Left ventricle myocardium superior (tissue), 1 donor: ENCODE data around the gene IFI27L1. TPM values are rescaled to one million over a fixed set of nuclear protein-coding genes. Genes with fewer than 3 reads are reported as not detected.

ENCODE experiments used
- ATAC-seq: fragments of 200-7000 bp; cut with Tn5 transposase; one replicate; pipeline ENCODE4 v1.9.1; 2020; ENCODE audit warnings: mild to moderate bottlenecking, moderate library complexity
- DNase-seq: peaks from one replicate; pipeline ENCODE4 v3.0.0-alpha.2; 2020
- intact Hi-C: fragments of 100-400 bp; cut with micrococcal nuclease; formaldehyde crosslinking; loops from one replicate; pipeline ENCODE4 v1.11.0; 2022
- long read RNA-seq: library from polyadenylated mRNA; unstranded; transcript quantifications from one replicate; pipeline ENCODE4 v2.0.0, GENCODE V29; 2021
- total RNA-seq: library from RNA; stranded (reverse); fragmentation: NEBNext Ultra II Directional; extraction: Animal tissue kit (Norgen Biotek cat#: 25700); gene quantifications from one replicate; pipeline ENCODE4 v1.2.1, GENCODE V29; 2021
- donor health status: DM: no; HTN: yes; CAD: no; lungs with severe emphysema.

The IFI27L1 gene, protein sequence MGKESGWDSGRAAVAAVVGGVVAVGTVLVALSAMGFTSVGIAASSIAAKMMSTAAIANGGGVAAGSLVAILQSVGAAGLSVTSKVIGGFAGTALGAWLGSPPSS
- total RNA-seq: 9.7 TPM
- long read RNA-seq, partial matches to known transcripts: 0 of 1 reads
- long read RNA-seq, other reads (novel, unspliced or antisense): 0 of 1 reads

DNA sequence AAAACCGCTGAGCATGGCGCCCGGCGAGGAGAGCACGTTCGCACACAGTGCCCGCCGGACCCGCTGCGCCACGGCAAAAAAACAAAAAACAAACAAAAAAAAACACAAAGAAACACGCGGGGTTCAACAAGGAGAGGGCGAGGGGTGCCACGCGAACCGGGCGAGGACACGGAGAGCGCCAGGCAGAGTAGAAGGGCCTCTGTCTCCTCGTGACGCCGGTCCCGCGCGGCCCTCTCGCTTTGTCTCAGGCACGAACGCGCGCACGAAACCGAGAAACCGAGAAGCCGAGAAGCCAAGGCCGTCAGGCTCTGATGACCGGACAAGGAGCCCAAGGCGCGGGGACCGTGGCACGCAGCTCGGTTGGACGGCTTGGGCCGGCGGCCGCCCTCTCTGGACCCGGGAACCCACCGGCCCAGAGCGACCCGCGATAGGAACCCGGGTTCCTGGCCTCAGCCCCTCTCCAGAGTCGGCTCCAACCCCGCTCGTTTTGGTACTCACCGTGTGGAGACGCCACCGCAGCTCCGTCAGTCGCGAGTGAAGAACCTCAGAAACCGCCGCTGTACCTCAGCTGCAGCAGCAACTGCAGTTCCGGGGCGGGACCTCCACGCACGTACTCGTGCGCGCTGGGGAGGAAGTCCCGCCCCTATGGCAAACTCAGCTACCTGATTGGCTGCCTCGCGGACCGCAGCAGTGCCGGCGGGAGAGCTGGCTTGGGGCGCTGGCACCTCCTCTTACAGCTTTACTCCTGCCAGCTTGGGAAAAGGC is at the start of gene IFI27L1, which contains the start of gene DDX24:
Gene IFI27L1, plus strand, starts transcription at position 690 of the 765 bp plus-strand sequence. CDS start 15,628 bp downstream, outside the sequence.
Gene DDX24, minus strand, starts transcription at position 582 of the 765 bp plus-strand sequence. CDS start 1,460 bp downstream, outside the sequence.
- intact Hi-C loops: no loop called here
- ATAC-seq: peak; percentile 100
- DNase-seq: peak; percentile 98

DNA sequence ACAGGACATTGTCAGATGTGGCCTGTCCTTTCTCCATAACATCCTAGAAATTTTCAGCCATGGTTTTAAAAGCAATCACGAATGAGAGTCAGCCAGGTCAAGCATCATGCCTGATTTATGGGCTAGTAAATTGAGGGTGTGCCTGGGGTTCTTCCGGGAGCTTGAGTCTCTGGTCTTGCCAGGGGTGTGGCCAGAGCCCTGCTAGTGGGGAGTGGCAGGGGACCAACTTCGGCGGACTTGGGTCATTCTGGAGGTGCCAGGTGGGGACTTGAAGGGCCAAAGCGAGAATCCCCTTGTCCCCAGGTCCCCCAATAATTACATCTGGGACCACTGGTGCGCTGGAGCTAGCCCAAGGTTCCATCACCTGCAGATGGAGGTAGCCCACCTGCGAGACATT is 49.2 kb upstream of the IFI27L1 start:
- intact Hi-C loops: no loop called here
- ATAC-seq (no peak), DNase-seq (no peak)

DNA sequence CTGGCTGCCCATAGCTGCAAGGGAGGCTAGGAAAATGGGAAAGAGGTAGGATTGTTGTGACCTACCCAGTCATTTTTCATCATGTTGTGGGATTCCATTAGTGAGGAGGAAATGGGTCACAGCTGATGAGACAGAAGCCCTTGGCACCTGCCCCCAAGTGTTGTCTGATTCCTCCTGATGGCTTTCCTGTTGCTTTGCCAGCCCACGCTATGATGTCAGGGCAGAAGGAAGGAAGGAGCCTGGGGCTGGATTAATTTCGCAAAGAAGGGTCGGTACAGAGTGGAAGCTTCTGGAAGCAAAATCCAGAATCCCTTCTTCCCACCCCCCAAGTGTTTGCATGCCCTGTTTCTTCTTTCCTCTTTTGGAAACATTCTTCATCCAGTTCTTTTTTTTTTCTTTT is 46.2 kb upstream of the IFI27L1 start:
- intact Hi-C loops: no loop called here
- no peak for ATAC-seq
- DNase-seq: no peak

DNA sequence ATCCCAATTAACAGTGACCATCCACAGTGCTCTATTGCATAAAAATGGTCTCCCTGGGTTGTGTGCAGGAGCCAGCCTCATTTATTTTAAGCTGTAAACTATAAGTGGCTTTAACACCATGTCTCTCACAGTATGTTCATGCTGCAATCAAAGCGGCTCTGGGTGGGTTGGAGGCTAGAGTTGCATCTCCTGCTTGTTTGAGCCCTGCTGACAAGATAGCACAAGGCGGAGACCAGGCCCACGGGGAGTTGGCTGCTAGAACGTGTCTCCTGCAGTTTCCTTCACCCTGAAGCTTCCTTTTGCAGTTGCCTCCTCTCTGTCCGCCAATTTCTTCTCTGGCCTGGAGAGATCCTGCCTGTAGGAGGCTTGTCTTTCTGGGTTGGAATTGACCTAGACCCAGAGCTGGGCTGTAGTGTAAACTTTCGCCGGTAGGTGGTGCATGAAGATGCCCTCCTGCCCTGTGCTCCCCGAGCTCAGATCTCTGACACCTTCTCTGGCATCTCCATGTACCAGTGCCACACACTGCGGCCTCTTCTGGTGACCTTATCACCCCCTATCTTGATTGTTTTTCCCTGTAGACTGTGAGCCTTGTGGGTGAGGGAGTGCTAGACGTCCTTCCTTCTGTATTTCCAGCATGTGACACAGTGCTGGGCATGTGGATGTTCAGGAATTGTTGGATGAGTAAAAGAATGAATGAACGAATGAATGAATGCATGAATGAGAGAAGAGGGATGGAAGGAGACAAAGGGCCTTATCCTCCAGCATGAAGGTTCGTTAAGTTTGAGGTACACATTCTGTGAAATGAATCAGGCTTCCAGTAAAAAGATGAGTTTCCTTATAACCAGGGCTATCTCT is 44.6 kb upstream of the IFI27L1 start:
- intact Hi-C loops: loop anchor here (2.0 kb wide), 1 partner anchor 100 kb away; no protein-coding TSS in a partner anchor
- DNase-seq (peak; percentile 78), ATAC-seq (peak; percentile 93)

DNA sequence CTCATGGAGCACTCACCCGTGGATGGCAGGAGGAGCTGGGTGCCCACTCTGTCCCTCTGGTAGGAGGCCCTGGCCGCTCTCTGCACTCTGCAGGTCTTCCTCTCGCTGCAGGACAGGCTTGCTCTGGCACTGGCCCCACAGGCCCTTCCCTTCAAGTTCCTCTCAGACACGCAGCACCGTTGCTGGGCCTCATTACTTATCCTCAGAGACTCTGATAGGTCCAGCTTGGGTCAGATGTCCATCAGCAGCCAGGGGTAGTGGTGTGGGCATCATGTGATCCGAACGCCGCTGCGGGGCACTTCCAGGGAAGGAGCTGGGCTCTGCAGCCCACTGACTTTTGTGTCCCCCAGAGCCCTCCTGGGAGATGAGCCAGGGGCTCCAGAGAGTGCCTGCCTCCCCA is 43.2 kb upstream of the IFI27L1 start:
- intact Hi-C loops: loop anchor here (2.0 kb wide), 1 partner anchor 99 kb away; no protein-coding TSS in a partner anchor
- no peak for ATAC-seq

DNA sequence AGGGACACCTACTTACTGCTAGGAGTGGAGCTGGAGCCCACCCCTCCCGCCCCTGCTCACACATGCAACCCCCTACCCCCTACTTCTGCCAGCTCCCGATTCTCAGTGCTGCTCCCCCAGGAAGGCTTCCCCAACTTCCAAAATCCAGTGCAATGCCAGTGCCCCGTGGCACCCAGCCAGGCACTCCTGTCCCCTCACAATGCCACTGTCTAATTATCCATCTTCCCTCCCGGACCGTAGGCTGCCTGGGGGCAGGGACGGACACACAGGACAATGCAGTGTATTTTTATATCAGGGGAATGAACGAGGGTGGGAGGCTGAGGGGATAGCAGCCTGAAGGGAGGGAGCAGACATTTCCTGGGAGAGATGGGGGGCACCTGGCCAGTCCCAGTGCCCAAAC is 42.6 kb upstream of the IFI27L1 start:
- DNase-seq (no peak), ATAC-seq (no peak)
- intact Hi-C loops: no loop called here

More for the DNA sequence above, 43.2 kb upstream of the IFI27L1 start:
- no peak for DNase-seq

DNA sequence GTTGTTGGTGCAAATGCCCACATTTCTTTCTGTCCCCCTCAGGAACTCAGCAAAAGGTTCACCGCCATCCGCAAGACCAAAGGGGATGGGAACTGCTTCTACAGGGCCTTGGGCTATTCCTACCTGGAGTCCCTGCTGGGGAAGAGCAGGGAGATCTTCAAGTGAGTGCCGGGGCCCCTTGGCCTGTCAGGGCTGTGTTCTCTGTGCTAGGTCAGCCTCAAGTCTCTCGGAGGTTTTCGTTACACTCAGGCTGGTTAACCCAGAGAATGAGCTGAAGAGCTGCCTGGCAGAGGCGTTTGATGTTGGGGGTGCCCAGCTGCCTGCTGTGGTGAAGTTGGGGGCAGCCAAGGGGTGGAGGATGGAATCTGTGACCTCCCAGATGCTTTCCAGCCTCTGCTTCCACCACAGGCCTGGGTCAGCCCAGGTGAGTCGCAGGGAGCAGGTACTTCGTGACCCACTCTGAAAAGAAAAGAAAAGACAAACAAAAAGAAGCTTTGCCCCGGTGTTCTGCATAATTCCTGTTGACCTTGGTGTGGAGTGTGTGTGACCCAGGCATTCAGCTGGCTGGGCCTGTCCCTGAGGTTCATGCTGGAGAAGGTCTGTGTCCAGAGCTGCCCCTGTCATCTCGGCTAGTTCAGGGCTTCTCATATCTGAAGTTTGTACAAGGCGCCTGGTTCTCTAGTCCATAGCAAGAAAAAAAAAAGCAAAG is 42.0 kb upstream of the IFI27L1 start:
- intact Hi-C loops: no loop called here
- ATAC-seq (no peak), DNase-seq (no peak)

DNA sequence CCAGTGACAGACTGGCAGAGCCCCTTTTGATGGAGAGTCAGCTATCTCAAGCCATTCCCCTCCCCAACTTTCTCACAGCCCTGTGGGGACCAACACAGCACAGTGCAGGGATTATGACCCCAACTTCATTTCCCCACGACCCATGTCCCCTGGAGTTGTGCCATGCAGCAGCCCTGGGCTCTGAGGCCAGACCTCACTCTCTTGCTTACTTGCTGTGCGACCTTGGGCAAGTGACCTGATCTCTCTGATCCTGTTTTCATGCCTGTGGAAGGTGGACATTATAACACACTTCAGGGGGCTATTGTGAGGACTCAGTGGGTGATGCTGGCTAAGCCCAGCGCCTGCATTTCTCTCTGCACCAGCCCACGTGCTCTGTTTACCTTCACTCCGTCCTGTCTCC is 40.9 kb upstream of the IFI27L1 start:
- no peak for ATAC-seq
- DNase-seq: no peak
- intact Hi-C loops: no loop called here

DNA sequence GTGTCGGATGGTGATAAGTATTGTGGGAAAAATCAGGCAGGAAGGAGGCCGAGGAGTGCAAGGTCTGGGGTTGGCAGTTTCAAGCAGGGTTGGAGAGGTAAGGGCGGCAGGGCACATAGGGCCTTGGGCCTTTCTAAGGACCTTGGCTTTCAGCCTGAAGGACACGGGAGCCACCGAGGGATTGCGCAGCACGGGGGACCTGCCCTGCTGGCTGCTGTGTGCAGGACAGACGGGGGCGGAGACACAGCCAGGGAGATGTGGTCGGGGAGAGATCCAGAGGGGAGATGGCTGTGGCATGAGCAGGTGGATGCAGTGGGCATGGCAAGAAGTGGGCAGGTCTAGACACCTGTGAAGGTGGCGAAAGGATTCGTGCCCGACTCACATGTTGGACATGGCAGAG is 40.3 kb upstream of the IFI27L1 start:
- intact Hi-C loops: no loop called here
- DNase-seq (no peak), ATAC-seq (no peak)

DNA sequence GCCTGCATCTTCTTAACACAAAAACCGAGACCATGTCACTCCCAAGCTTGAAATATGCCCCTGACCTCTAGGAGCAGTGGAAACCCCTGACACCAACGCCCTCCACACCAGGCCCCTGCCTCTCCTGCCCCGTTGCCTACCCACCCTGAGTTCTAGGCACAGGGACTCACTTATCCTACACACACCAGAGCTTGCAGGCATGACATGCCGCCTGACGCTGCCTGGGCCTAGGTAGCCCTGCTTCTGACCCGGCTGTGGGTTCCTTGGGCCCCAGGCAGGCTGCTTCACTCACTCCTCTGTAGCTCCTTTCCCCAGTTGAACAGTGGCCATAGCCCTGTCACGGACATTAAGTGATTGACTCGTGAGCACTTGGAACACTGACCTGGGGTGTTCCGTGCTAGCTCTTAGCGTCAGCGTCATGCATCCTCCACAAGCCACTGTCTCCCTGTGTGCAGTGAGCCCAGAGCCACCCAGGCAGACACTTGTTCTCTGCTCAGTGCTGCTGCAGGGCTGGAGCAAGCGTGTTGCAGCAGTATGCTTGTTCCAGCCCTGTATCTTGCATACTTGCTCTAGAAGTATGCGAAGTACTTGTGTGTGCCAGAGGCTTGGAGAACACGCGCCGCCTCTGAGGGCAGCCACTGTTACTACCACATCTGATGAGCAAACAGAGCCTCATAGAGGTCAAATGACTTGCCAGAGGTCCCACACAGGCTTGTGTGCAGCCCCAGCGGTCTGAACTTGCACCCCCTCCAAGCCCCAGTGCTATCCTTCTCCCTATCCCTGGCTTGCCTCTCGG is 39.4 kb upstream of the IFI27L1 start:
- intact Hi-C loops: no loop called here
- DNase-seq (peak; percentile 78), ATAC-seq (peak; percentile 89)

DNA sequence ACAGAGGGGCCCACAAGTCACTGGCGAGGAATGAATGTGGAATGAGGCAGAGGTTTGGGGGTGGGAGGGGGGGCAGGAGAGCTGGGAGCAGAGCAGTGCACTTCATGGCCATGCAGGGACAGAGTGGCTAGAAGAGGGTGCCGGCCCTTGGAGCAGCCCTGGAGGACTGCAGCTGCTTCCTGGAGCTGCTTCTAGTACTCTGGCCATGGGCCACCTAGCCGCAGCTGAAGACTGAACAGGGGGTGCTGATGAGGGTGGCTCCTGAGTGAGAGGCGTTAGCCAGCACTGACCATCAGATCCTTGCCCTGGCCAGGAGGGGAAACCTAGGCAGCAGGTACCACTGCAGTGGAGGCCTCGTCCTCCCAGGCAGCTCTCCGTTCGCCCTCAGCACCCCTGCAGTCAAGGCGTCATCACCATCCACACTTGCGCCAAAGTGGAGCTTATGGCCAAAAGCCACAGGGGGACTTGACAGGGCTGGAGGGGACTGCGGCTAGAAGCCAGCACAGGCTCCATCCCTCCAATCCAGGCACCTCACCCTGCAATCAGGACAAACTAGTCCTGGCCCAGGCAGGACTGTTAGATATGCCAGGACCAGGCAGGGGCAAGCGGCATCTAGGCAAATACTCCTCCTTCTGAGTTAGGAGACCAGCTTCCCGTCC is 38.5 kb upstream of the IFI27L1 start:
- intact Hi-C loops: no loop called here
- DNase-seq (no peak), ATAC-seq (peak; percentile 43)

DNA sequence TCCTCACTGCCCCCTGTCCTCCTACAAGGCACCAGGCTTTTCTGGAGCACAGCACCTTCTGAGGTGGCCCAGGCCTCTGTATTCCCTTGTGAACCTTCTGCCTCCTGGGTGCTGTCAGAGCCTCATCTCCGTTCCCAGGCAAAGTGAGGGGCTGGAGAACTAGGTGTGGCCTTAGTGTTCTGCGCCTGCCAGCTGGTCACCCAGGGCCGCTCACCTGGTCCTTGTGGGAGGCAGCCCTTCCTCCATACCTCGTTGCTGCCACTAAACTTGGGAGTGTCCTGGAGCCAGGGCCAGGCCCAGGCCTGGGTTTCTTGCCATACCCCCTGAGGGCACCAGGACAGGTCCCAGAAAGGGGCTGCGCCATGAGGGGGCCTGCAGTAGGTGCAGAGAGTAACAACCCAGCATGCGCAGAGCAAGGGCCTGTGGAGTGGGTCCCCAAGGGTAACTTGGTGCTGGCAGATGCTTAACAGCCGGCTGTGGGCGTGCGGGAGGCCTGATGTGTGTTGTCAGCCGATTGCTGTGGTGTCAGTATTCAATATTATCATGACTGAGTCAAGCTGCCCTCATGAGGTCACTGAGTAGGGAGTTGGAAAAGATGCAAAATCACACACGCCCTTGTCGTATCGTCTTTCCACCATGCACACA is 37.9 kb upstream of the IFI27L1 start:
- intact Hi-C loops: no loop called here
- ATAC-seq (peak; percentile 15), DNase-seq (no peak)

DNA sequence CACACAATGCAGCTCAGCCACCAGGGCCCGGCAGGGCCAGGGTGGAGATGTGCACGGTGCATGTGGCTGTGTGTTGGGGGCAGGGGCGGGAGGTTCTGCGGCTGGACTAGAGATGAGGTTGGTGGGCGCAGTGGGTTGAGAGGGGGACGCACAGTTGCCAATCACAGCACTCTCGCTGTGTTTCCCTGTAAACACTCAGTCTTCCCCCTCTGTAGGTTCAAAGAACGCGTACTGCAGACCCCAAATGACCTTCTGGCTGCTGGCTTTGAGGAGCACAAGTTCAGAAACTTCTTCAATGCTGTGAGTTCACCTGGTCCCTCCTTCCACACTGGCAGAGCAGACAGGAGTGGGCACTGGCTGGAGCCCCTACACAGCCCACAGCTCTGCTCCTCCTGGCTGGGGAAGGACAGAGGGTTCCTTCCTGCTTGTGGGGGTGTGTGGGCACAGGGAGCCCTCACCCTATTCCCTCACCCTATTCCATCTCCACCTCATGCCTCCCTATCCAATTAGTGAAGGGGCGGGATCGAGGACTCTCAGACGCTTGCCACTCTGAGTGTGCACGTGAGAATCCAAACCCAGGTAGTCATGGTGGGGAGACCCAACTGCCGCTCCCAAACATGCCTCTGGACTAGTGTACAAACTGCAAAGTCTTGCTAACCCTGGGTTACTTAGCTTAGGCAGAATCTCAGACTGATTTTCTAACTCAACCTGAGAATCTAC is 37.2 kb upstream of the IFI27L1 start:
- no peak for DNase-seq
- intact Hi-C loops: no loop called here
- ATAC-seq: no peak

DNA sequence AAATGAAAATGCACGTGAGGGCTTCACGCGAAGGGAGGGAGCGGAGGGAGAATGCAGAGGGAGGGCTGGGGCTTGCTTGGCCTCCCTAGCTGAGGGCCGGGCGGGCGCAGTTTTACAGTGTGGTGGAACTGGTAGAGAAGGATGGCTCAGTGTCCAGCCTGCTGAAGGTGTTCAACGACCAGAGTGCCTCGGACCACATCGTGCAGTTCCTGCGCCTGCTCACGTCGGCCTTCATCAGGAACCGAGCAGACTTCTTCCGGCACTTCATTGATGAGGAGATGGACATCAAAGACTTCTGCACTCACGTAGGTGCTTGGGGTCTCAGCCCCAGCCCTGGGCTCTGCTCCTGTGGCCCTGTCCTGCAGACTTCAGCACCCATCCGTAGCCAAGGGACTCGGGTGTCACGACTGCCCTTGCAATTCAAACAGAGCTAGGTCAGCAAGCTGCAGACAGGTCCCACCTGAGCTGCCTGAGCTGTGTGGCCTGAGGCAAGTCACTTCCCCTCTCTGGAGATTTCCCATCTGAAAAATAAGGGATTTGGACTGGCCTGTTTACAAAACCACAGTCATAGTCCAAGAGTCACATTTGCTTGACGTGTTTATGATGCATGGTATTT is 36.5 kb upstream of the IFI27L1 start:
- intact Hi-C loops: no loop called here
- ATAC-seq (no peak), DNase-seq (no peak)

DNA sequence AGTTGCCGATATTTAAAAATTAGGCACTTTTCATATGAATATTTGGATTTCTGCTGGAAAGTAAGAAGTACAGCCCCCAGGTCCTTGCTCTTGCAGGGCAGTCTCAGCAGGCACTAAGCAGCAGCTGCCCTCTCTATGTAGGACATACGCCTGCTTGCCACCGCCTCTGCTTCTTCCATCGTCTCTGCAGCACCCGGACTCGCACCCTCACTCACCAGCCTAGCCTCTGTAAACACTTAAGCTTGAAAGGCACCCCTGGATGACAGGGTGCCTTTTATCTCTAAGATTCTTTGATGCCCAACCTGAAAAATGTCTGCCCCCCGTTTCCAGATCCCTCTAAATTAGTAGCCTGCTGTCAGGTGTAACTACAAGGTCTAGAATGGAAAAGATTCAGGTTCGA is 36.0 kb upstream of the IFI27L1 start:
- DNase-seq (no peak), ATAC-seq (no peak)
- intact Hi-C loops: no loop called here

DNA sequence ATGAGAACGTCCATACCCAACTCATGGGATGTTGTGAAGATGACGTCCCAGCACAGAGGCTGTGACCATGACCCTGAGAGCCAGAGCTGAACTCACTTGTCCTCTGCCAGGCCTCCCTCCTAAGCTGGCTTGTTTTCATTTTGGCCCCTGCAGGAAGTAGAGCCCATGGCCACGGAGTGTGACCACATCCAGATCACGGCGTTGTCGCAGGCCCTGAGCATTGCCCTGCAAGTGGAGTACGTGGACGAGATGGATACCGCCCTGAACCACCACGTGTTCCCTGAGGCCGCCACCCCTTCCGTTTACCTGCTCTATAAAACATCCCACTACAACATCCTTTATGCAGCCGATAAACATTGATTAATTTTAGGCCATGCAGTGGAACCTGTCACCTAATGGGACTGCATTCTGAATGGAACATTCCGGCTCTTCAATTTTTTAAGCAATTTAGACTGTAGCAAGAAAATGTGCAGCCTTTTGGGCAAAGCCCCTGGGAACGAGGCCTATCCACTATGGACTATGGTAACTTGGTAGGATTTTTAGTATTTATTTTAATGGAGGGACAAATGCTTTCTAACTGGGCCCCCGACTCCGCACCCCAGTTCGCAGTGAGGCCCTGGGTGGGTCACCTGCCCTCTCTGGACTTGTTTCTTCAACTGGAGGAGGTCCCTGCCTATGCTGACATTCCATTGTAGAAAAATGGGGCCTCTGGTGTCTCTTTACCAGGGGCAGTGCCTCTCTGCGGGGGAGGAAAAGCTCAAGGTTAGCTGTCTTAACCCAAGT is 35.4 kb upstream of the IFI27L1 start:
- intact Hi-C loops: no loop called here
- ATAC-seq: no peak
- DNase-seq: no peak
